GM13977 (cell line): ENCODE data around the gene ZNF232.
"Not testable (repeated sequence)": the region's sequence is repeated elsewhere in the genome, so short reads cannot be mapped to it uniquely, and the experiment has no call there.

Experiments
- DNase-seq: peaks from one replicate; pipeline ENCODE4 v3.0.0; 2012; ENCODE audit warnings: low spot score
- CTCF ChIP-seq: IDR thresholded peaks from 2 replicates; pipeline ENCODE4 v1.5.1; 2012; ENCODE audit warnings: mild to moderate bottlenecking, control low read depth; ENCODE audit not compliant: insufficient read depth; ENCODE audit errors: extremely low read depth, missing control alignments
- in situ Hi-C: fragments of 300-500 bp; cut with MboI; formaldehyde crosslinking; loops from one replicate; pipeline ENCODE4 v1.12.0; 2022; ENCODE audit warnings: low sequenced_read_pairs, low pct_unique_long_range_greater_than_20kb, mixed read lengths, inconsistent platforms; ENCODE audit not compliant: unreplicated experiment

ZNF232 gene

GRCh38 chr17:5135726-5136579, 24.3 kb upstream of the ZNF232 start:
- DNase-seq = no peak
- no peak for TF ChIP-seq CTCF
- in situ Hi-C loops = no loop called here

- DNase-seq, in situ Hi-C loops: not testable (repeated sequence)
These were observed 23.5 kb upstream of the ZNF232 start for GRCh38 chr17:5135131-5135712.

GRCh38 chr17:5134571-5134970, 22.9 kb upstream of the ZNF232 start:
- in situ Hi-C loops, DNase-seq: not testable (repeated sequence)

- in situ Hi-C loops, DNase-seq: not testable (repeated sequence)
These were observed 22.3 kb upstream of the ZNF232 start for GRCh38 chr17:5133961-5134360.

GRCh38 chr17:5133311-5133710, 21.6 kb upstream of the ZNF232 start:
- TF ChIP-seq CTCF = no peak
- DNase-seq = no peak
- in situ Hi-C loops = no loop called here

GRCh38 chr17:5132503-5133225, 21.0 kb upstream of the ZNF232 start:
- in situ Hi-C loops, DNase-seq: not testable (repeated sequence)

GRCh38 chr17:5131799-5132502, 20.3 kb upstream of the ZNF232 start:
- in situ Hi-C loops, DNase-seq: not testable (repeated sequence)

- in situ Hi-C loops = no loop called here
- no peak for TF ChIP-seq CTCF
- DNase-seq = no peak
These were observed 19.6 kb upstream of the ZNF232 start for GRCh38 chr17:5131146-5131715.

GRCh38 chr17:5130687-5131086, 19.0 kb upstream of the ZNF232 start:
- DNase-seq, in situ Hi-C loops: not testable (repeated sequence)

- in situ Hi-C loops, DNase-seq: not testable (repeated sequence)
These were observed 18.6 kb upstream of the ZNF232 start for GRCh38 chr17:5130261-5130660.

- DNase-seq, in situ Hi-C loops: not testable (repeated sequence)
These were observed 18.1 kb upstream of the ZNF232 start for GRCh38 chr17:5129770-5130169.
